AG04450 (cell line): ENCODE data around the gene CPA1. TPM values are rescaled to one million over a fixed set of nuclear protein-coding genes. Genes with fewer than 3 reads are reported as not detected.

Experiments used
- CTCF ChIA-PET: fragments of 300-600, 350-600 bp; formaldehyde crosslinking; extraction: SDS; loops from one replicate; lab custom pipeline; 2022; ENCODE audit warnings: antibody characterized with exemption, inconsistent platforms; lab: Charles Lee
- POLR2A ChIA-PET: fragments of 350-600 bp; formaldehyde crosslinking; extraction: SDS; loops from one replicate; lab custom pipeline; 2021; ENCODE audit warnings: antibody characterized with exemption, inconsistent platforms; lab: Yijun Ruan, JAX
- DNase-seq: peaks from one replicate; pipeline ENCODE4 v3.0.0-alpha.2; 2011; ENCODE audit warnings: low read depth, low spot score
- H3K27ac ChIP-seq: one replicate; pipeline ENCODE4 v1.5.1; 2012; ENCODE audit warnings: low read depth, low read length, control low read depth
- H3K27me3 ChIP-seq: one replicate; pipeline ENCODE4 v1.6.0; 2012; ENCODE audit warnings: low read length; ENCODE audit not compliant: control insufficient read depth, insufficient read depth
- H3K4me3 ChIP-seq: 2 replicates; pipeline ENCODE4 v1.5.1; 2011; ENCODE audit warnings: mild to moderate bottlenecking, low read depth, low read length, control low read depth
- H3K9me3 ChIP-seq: 2 replicates; pipeline ENCODE4 v1.5.1; 2012; ENCODE audit warnings: low read length; ENCODE audit not compliant: control insufficient read depth, insufficient read depth
- CTCF ChIP-seq: IDR thresholded peaks from 2 replicates; pipeline ENCODE4 v1.5.1; 2011; ENCODE audit warnings: low read depth, low read length, control low read depth, inconsistent platforms
- polyA plus RNA-seq: library from polyadenylated mRNA; depleted of rRNA; stranded (reverse); fragments of >200 nt; gene quantifications from 2 replicates; pipeline ENCODE4 v1.2.3, GENCODE V29; 2011

CPA1 gene
- polyA plus RNA-seq, 1 experiment, result 0.07 TPM

- ChIA-PET POLR2A (no interaction called here), CTCF (interaction anchor here (0.5 to 0.9 kb wide), 2 partner anchors 67 to 238 kb away, joined by 3 to 6 read pairs; no protein-coding TSS in a partner anchor)
- Histone ChIP-seq H3K4me3 (no peak overlapping the region), H3K9me3 (no peaks in the 10 kb centered on the region; the same call in 1 of the 2 replicates), H3K27me3 (no peaks in the 10 kb centered on the region), H3K27ac (no peak overlapping the region)
- DNase-seq, result no peak
- TF ChIP-seq CTCF, result no peak
Observed at GRCh38 chr7:130345136-130345535, 35.2 kb upstream of the CPA1 start.

- no peak for TF ChIP-seq CTCF
- POLR2A ChIA-PET, result no interaction called here
- DNase-seq, result no peak
- H3K4me3 ChIP-seq, result no peak overlapping the region
- no peaks in the 10 kb centered on the region; the same call in 1 of the 2 replicates for H3K9me3 ChIP-seq
- no peak overlapping the region for H3K27ac ChIP-seq
- no peaks in the 10 kb centered on the region for H3K27me3 ChIP-seq
- CTCF ChIA-PET, result interaction anchor here (0.7 to 0.9 kb wide), 2 partner anchors 15 to 67 kb away, joined by 3 read pairs; no protein-coding TSS in a partner anchor
Observed at GRCh38 chr7:130345725-130346124, 34.6 kb upstream of the CPA1 start.

GRCh38 chr7:130346177-130346905, 34.0 kb upstream of the CPA1 start:
- no peak for TF ChIP-seq CTCF
- Histone ChIP-seq H3K4me3 (no peak overlapping the region), H3K27ac (no peak overlapping the region), H3K27me3 (no peaks in the 10 kb centered on the region), H3K9me3 (no peaks in the 10 kb centered on the region; the same call in 1 of the 2 replicates)
- ChIA-PET CTCF (interaction anchor here (0.7 kb wide), 1 partner anchor 16 kb away, joined by 3 read pairs; no protein-coding TSS in a partner anchor), POLR2A (no interaction called here)
- DNase-seq, result no peak

GRCh38 chr7:130346941-130347340, 33.4 kb upstream of the CPA1 start:
- H3K27ac ChIP-seq, result no peak overlapping the region
- CTCF ChIA-PET, result no interaction called here
- no peak for TF ChIP-seq CTCF
- H3K4me3 ChIP-seq, result no peak overlapping the region
- POLR2A ChIA-PET, result no interaction called here
- no peaks in the 10 kb centered on the region; the same call in 1 of the 2 replicates for H3K9me3 ChIP-seq
- DNase-seq, result no peak
- no peaks in the 10 kb centered on the region for H3K27me3 ChIP-seq

GRCh38 chr7:130349911-130350782, 30.1 kb upstream of the CPA1 start:
- no peaks in the 10 kb centered on the region for H3K27me3 ChIP-seq
- H3K27ac ChIP-seq, result no peak overlapping the region
- no peak for TF ChIP-seq CTCF
- H3K9me3 ChIP-seq, result no peaks in the 10 kb centered on the region; the same call in 1 of the 2 replicates
- POLR2A ChIA-PET, result no interaction called here
- DNase-seq, result no peak
- no peak overlapping the region for H3K4me3 ChIP-seq
- CTCF ChIA-PET, result no interaction called here
